Subcutaneous abdominal adipose tissue (tissue), 5 donors: Measurements from ENCODE around the gene DNAJC16.
"Not testable (repeated sequence)": the region's sequence is repeated elsewhere in the genome, so short reads cannot be mapped to it uniquely, and the experiment has no call there.

ENCODE experiments used
- H3K27ac ChIP-seq: one replicate; pipeline ENCODE4 v1.7.0; 2013; ENCODE audit warnings: low read depth, mild to moderate bottlenecking, inconsistent platforms, low read length, moderate library complexity
- H3K27me3 ChIP-seq, 5 donors: one replicate each; pipeline ENCODE4 v1.7.0; 2013; ENCODE audit warnings: low read length in 5 of 5, inconsistent platforms in 1 of 5; ENCODE audit not compliant: control insufficient read depth in 5 of 5, insufficient read depth in 4 of 5
- H3K36me3 ChIP-seq, 5 donors: one replicate each; pipeline ENCODE4 v1.7.0; 2013; ENCODE audit warnings: low read length in 5 of 5; ENCODE audit not compliant: control insufficient read depth in 5 of 5, insufficient read depth in 5 of 5
- H3K4me1 ChIP-seq, 5 donors: one replicate each; pipeline ENCODE4 v1.7.0; 2013; ENCODE audit warnings: low read length in 5 of 5, mild to moderate bottlenecking in 3 of 5, moderate library complexity in 1 of 5; ENCODE audit not compliant: control insufficient read depth in 5 of 5, insufficient read depth in 5 of 5
- H3K4me3 ChIP-seq, 5 donors: one replicate each; pipeline ENCODE4 v1.7.0; 2013; ENCODE audit warnings: low read length in 5 of 5, low read depth in 1 of 5
- H3K9ac ChIP-seq, 5 donors: one replicate each; pipeline ENCODE4 v1.7.0; 2013; ENCODE audit warnings: low read length in 5 of 5, mild to moderate bottlenecking in 4 of 5, moderate library complexity in 3 of 5
- H3K9me3 ChIP-seq, 5 donors: one replicate each; pipeline ENCODE4 v1.7.0; 2013; ENCODE audit warnings: low read length in 5 of 5; ENCODE audit not compliant: control insufficient read depth in 5 of 5
- donor health status: healthy.
- donor health status: healthy.
- donor health status: healthy.
- donor health status: healthy.
- donor health status: healthy.

Gene DNAJC16

DNA sequence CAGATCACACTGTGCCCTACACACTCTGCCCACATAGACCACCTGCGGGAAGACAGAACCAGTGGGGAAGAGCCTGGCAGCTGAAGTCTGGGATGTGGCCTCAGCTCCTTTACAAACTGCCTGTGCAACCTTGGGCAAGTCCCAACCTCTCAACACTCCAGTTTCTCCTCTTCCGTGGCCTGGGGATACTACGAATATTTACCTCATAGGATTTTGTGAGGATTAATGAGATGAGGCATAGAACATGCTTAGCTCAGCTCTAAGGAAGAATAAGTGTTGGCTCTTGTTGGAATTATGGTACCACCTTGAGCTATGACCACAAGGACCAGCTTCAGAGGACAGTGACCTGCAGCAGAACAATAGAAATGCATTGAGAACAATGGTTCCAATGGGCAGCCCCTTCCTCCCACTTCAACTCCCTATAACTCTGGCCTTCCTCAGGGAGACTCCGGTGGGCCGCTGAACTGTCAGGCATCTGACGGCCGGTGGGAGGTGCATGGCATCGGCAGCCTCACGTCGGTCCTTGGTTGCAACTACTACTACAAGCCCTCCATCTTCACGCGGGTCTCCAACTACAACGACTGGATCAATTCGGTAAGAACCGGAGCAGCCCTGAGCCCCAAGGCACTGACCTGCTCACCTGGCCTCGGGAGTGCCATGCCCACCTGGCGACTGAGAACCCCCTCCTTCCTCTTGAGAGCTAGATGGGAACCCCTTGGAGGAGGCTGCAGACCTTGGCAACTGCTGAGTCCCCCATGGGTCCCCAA lies 39.6 kb upstream of the DNAJC16 start:
- H3K9ac ChIP-seq, H3K9me3 ChIP-seq, H3K27ac ChIP-seq, H3K4me3 ChIP-seq, H3K27me3 ChIP-seq, H3K4me1 ChIP-seq: not testable (repeated sequence)
- H3K36me3 ChIP-seq = peaks cover 0 to 22% (median 3%) of the 10 kb centered on the region in 5 donors

DNA sequence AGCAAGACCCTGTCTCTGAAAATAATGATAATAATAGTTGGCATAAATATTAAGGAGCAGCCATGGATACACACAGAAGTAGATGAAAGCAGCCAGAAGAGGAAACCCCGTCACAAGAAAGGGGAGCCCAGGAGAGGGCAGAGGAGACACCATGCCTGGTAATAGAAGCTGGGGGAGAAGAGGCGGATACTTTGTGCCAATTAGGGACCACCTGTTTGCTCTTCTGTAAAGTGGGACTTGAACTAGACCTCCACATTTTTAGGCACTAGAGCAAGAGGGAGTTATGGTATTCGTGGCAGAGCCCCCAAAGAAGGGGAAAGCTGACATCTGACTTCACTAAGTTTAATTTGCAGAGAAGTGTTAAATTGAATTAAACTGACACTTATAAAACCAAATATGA lies 38.3 kb upstream of the DNAJC16 start:
- peaks cover 0 to 4% (median 0%) of the 10 kb centered on the region in 5 donors for H3K9me3 ChIP-seq
- H3K9ac ChIP-seq = no peak overlapping the region
- H3K4me3 ChIP-seq = no peak overlapping the region
- peaks cover 0 to 35% (median 14%) of the 10 kb centered on the region in 5 donors for H3K36me3 ChIP-seq
- H3K27ac ChIP-seq = no peak overlapping the region
- no peaks in the 10 kb centered on the region for H3K27me3 ChIP-seq
- no peaks in the 10 kb centered on the region for H3K4me1 ChIP-seq

DNA sequence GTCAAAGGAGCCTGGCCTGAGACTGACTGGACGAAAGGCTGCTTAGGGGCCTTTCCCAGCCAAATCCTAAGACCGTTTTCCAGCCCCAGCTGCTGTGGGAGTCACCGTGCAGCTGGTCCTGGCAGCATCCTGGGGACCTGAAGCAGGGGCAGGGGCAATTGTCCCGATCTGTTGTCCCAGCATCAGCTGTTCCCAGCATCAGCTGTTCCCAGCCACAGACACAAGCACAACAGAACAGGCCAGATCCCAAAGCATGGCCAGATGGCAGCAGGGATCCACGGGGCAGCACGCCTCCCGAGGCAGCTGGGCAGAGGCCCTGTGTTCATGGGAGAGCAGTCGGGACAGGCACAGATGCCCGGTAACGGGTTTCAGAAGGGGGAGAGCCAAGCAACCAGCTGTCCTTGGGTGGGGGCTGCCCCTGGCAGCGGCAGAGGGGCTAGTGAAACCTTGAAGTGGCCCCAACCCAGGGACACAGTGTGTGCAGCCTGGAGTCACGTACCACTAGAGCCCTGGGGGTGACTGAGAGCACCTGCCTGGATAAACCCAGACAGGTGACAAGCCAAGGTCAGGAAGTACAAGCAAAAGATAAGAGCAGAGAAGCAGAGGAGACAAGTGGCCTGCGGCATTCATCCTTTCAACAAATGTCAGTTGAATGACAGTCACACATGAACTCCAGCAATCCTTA lies 37.5 kb upstream of the DNAJC16 start:
- Histone ChIP-seq H3K9me3 (peaks cover 0 to 4% (median 0%) of the 10 kb centered on the region in 5 donors), H3K27ac (no peak overlapping the region), H3K4me3 (no peak overlapping the region), H3K9ac (no peak overlapping the region), H3K4me1 (no peaks in the 10 kb centered on the region), H3K27me3 (no peaks in the 10 kb centered on the region), H3K36me3 (peaks cover 0 to 43% (median 23%) of the 10 kb centered on the region in 5 donors)

DNA sequence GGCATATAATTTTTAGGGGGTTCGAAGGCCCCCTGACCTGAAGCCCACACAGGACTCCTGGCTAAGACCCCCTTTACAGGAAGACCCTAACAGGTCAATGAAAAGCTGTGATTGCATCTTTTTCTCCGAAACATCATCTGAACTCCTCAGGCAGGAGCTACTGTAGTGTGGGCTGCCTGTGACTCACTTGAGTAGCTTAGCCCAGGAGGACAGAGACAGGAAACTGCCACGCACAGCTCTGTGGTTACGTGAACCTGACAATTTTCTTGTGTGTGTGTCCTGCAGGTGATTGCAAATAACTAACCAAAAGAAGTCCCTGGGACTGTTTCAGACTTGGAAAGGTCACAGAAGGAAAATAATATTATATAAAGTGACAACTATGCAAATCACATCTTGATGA lies 35.6 kb upstream of the DNAJC16 start:
- peaks cover 0 to 46% (median 30%) of the 10 kb centered on the region in 5 donors for H3K36me3 ChIP-seq
- H3K9me3 ChIP-seq, H3K4me3 ChIP-seq, H3K27me3 ChIP-seq, H3K4me1 ChIP-seq, H3K9ac ChIP-seq, H3K27ac ChIP-seq: not testable (repeated sequence)

DNA sequence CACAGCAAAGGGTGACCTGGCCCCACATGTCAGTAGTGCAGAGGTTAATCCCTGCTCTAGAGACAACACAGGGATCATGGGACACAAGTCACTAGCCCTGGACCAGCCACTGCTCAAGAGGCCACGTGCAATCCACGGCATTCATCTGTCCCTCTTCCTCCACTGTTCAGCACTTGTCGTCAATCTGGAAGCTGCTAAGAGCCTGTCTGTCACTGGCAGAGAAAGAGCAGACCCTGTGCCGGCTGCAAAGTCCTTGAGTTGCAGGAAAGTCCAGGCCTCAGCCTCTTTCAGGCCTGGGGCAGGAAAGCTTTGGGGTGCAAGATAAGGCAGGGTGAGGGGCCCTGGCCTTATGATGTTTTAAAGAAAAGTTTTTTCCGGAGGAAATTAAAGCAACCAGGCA lies 34.1 kb upstream of the DNAJC16 start:
- H3K36me3 ChIP-seq = peaks cover 0 to 41% (median 29%) of the 10 kb centered on the region in 5 donors
- no peak overlapping the region for H3K9ac ChIP-seq
- no peaks in the 10 kb centered on the region for H3K4me1 ChIP-seq
- H3K27me3 ChIP-seq = no peaks in the 10 kb centered on the region
- no peak overlapping the region for H3K27ac ChIP-seq
- no peak overlapping the region for H3K4me3 ChIP-seq
- H3K9me3 ChIP-seq = peaks cover 0 to 4% (median 0%) of the 10 kb centered on the region in 5 donors

DNA sequence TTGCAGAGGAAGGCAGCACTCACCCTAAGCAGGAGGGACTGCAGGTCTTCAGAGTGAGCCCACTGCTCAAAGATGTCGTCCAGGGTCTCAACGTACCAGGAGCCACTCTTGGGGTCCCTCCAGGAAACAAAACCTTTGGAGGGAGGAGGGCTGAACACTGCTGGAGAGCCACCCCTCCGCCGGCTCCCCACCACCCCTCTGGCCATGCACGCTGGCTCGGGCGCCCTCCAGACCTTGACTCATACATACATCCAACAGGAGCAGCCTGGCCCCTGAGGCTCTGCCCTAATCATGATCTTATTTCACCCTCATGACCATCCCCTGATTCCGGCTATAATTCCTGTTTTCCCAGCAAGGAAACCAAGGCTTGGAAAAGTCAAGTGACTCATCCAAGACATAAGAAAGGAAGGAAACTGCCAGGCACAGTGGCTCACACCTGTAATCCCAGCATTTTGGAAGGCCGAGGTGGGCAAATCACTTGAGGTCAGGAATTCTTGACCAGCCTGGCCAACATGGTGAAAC lies 32.7 kb upstream of the DNAJC16 start:
- Histone ChIP-seq H3K27ac (no peak overlapping the region), H3K4me3 (no peak overlapping the region), H3K9ac (no peak overlapping the region), H3K36me3 (peaks cover 0 to 41% (median 29%) of the 10 kb centered on the region in 5 donors), H3K9me3 (peaks cover 0 to 6% (median 0%) of the 10 kb centered on the region in 5 donors), H3K27me3 (no peaks in the 10 kb centered on the region), H3K4me1 (no peaks in the 10 kb centered on the region)

DNA sequence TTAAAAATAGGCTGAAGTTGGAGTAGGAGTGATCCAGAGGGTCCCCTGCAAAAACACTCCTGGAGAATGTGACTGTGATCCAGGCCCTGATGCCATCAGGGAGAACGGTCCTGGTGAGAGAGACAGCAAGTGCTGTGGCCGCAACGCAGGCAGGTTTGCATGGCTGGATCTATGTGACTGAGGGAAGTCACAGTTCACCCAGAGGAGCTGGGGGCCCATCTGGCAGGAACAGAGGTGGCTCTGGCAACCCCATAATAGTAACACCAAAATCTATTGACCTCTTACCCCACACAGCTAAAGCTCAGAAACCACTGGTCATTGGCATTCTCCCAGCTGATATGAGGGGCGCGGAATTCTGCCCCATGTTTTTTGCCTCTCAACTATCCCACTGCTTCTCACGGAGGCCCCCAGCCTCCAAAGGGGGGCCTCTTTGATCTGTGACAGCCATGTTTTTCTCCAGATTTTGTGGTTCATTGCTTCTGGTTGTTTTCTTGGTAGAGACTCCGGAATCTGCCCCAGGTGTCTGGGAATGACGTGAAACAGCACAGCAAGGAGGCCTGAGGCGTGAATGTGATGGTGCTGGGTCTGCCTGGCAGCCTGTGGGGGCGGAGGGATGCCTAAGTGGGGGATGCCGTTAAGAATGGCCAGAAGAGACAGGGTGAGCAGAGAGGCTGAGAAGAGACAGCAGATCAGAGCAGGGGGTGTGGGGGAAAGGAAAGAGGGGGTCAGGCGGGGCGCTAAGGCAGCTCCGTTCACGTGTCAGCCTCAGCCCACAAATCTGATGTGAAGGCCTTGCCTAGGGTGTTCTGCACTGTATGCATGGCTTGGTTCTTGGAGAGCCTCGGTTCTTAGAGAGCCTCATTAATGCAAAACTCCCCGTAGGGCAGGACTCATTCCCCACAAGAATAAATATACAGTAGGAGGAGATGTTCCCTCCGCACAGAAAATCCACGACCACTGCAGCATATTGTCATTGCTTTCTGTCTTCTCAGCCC lies 26.2 kb upstream of the DNAJC16 start:
- no peaks in the 10 kb centered on the region for H3K4me1 ChIP-seq
- H3K36me3 ChIP-seq = peaks cover 3 to 46% (median 30%) of the 10 kb centered on the region in 5 donors
- no peak overlapping the region for H3K9ac ChIP-seq
- H3K27ac ChIP-seq = no peak overlapping the region
- H3K27me3 ChIP-seq = no peaks in the 10 kb centered on the region
- H3K4me3 ChIP-seq = no peak overlapping the region
- H3K9me3 ChIP-seq = peaks cover 0 to 2% (median 0%) of the 10 kb centered on the region in 5 donors

DNA sequence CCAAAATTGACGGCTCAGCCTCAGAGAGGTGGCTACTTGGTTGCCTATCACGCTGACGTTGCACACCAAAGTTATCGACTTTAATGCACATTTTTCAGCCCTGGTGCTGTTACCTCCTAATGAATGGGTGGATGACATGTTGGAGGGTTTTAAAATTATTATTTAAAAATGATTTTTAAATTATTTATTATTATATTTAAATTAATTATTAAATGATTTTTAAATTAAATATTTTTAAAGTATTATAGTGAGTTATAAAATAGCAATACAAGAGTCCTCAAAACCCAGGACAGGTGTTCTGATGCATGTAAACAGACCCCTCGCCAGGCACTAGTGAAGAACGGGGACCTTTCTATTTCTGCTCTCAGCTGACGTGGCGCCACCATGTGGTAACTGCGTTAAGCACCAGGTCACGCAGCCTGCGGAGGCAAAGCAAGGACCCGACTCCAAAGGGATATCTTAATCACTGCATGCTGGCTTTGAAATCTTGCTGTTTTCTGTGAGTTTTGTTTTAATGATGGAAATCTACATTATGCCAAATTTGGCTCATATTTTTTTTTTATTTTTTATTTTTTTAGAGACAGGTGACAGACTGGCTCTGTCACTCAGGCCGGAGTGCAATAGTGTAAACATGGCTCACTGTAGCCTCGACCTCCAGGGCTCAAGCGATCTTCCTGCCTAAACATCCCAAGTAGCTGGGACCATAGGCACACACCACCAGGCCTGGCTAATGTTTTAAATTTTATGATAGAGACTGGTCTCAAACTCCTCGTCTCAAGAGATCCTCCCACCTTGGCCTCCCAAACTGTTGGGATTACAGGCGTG lies 25.2 kb upstream of the DNAJC16 start:
- Histone ChIP-seq H3K36me3 (peaks cover 3 to 54% (median 35%) of the 10 kb centered on the region in 5 donors), H3K27ac (no peak overlapping the region), H3K9ac (no peak overlapping the region), H3K4me3 (no peak overlapping the region), H3K27me3 (no peaks in the 10 kb centered on the region), H3K9me3 (peaks cover 0 to 2% (median 0%) of the 10 kb centered on the region in 5 donors), H3K4me1 (no peaks in the 10 kb centered on the region)

DNA sequence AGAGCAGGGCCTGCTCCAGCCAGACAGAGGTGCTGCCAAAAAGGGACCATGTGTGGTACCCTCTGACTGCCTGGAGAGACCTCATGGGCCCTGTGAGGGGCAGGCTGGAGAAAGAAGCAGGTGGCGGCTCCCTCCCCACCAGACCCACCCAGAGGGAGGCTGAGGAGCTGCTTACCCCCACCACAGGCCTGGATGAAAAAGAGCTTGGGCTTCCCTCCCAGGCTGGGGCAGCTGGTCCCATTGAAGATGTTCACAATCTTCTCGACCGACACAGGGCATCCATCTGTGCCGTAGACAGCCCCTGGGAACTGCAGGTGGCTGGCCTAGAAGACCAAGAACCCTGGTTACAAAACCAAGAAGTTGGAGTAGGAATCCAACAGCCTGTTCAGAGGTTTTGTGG lies 22.2 kb upstream of the DNAJC16 start:
- no peaks in the 10 kb centered on the region for H3K27me3 ChIP-seq
- H3K4me3 ChIP-seq = no peak overlapping the region
- no peak overlapping the region for H3K9ac ChIP-seq
- H3K4me1 ChIP-seq = no peaks in the 10 kb centered on the region
- H3K27ac ChIP-seq = no peak overlapping the region
- peaks cover 2 to 67% (median 39%) of the 10 kb centered on the region in 5 donors for H3K36me3 ChIP-seq
- H3K9me3 ChIP-seq = no peaks in the 10 kb centered on the region
